ENCODE results near the gene CEMIP.

The CEMIP gene

GRCh38 chr15:80979538-80980200, 200.5 kb downstream of the CEMIP start:
- no peak for DNase-seq (ENCODE audit: low read depth in 2 of 2)

GRCh38 chr15:80982205-80982604, 203.0 kb downstream of the CEMIP start:
- no peak for DNase-seq (ENCODE audit: low read depth in 2 of 2)

DNA sequence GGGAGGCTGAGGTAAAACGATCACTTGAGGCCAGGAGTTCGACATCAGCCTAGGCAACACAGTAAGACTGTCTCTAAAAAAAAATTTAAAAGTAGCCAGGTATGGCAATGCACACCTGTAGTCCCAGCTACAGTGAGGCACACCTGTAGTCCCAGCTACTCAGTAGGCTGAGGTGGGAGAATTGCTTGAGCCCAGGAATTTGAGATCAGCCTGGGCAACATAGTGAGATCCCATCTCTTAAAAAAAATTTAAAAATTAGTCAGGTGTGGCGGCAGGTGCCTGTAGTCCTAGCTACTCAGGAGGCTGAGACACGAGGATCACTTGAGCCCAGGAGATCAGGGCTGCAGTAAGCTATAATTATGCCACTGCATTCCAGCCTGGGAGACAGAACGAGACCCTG, 203.7 kb downstream of the CEMIP start:
- no peak for DNase-seq (ENCODE audit: low read depth in 2 of 2)

DNA sequence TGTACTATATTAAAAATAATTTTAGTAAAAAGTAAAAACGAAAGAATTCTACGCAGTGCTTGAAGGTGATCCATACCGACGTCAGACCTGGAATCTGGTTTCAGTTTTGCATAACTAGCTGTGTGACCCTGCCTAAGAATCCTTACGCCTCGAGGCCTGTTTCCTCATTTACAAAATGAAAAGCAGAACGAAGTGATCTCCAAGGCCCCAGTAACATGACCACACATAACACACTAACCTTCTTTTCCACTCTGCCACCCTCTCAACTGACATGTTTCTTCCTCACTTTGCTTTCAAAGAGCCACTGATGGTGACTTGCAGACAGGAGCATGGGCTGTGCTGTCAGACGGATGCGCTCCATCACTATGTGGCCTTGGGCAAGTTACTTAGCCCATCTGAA, 205.7 kb downstream of the CEMIP start:
- DNase-seq (ENCODE audit: low read depth in 2 of 2), result no peak

- no peak for DNase-seq (ENCODE audit: low read depth in 2 of 2)
These were observed 206.8 kb downstream of the CEMIP start for GRCh38 chr15:80985981-80986380.

GRCh38 chr15:80986487-80986886, 207.3 kb downstream of the CEMIP start:
- no peak for DNase-seq (ENCODE audit: low read depth in 2 of 2)

DNA sequence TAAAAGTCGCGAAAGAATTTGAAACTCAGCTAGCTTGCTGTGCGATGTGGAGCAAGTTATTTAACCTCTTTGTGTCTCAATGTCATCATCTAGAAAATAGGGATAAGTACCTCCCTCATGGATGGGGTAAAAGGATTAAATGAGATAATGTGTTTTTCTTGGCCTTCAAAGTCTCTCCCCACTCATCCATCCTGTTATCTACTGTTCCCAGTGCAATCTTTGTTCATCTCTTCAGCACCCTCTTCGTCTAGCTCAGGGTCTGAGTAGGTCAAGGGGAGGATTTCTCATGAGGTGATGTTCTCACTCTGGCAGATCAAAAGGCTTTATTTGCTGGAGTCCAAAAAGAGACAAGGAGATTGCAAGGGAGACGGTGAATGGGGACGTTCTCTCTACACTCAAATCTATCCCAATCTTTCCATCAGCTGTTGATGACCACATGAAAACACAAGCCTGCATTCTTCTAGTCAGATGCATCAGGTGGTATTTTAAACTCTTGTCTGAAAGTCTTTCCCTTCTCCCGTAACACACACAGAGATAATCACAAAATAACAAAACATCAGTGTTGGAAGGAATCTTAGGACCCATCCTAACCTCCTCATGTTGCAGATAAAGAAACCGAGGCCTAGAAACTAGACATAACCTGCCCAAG, 209.1 kb downstream of the CEMIP start:
- no peak for DNase-seq (ENCODE audit: low read depth in 2 of 2)

- no peak for DNase-seq (ENCODE audit: low read depth in 2 of 2)
These were observed 209.9 kb downstream of the CEMIP start for GRCh38 chr15:80989081-80989517.

DNA sequence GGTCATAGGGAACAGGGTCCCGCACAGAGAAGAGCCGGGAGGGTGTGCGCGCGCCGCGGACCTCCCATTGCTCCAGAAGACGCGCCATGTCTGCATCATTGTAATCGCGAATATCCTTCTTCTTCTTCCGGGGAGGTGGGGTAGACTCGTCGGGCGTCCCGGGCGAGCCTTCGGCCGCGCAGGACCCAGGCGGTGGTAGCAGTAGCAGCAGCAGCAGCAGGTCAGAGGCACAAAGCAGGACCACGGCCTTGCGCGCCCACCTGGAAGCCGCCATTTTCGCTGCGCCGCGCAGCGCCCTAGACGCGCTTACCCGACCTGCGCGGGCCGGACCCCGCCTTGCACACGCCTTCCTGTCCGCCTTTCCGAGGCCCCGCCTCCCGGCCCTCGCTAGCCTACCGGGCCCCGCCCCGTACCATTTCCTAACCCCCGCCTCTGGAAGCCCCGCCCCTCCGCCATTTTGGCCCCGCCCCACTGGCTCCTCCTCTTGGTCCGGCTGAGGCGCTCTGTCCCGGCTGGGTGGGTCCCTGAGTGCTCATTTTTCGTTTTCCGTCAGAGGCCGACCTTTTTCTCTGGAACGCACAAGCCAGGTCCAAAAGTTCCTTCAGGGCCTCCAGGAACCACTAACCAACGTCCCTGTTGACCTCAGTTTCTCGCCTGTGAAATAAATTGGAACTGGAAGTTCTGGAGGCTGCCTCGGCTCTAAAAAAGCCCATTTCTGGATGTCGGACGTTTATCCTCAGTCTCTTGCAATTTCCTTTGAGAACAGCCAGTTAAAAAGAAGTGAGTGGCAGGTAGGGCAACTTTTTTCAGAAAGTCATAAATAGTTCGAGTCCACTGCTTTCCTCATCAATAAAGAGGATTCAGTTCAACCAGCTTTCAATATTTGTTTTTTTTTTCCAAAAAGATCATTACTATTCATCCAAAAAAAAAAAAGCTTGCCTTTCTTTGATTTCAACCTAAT, 210.6 kb downstream of the CEMIP start, which contains the start of gene MESD:
Gene MESD (minus strand): TSS at position 302 of the 961 bp plus-strand sequence. CDS start 28 bp downstream, at position 274.
- peak; percentile 87 to 88 for DNase-seq (ENCODE audit: low read depth in 2 of 2)

DNA sequence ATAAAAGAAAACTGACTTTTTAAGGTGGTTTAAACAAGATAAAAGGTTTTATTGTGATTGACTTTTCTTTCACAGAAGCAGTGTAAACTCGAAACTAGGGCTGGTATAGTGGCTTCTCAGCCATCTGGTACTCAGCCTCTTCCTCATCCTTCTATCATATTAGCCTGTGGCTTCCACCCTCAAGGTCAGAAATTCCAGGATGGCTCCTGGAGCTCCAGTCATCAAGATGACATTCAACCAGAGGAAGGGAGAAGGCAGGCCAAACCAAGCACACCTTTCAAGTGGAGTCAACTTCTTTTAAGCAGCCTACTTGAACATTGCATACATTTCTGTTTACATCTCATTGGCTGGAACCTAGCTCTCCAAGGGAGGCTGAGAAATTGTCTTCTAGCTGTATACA, 211.8 kb downstream of the CEMIP start:
- DNase-seq (ENCODE audit: low read depth in 2 of 2), result no peak

DNA sequence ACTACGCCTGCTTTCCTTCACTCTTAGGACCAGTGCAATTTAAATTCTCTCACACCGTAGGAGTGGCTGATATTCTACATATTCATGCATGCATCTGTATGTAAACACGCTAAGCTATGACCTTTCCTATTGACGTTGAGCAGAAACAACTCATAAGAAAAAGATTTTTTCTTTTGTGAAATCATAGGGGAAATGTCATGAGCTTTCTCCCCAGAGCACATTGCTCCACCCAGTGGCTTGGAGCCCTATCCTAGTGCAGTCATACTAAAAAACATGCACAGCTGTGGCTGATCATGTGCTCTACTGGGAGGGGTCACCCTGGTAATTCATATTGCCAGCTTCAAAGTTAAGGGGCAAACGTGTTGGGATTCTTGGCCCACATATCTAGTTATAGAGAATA, 212.3 kb downstream of the CEMIP start:
- no peak for DNase-seq (ENCODE audit: low read depth in 2 of 2)

DNA sequence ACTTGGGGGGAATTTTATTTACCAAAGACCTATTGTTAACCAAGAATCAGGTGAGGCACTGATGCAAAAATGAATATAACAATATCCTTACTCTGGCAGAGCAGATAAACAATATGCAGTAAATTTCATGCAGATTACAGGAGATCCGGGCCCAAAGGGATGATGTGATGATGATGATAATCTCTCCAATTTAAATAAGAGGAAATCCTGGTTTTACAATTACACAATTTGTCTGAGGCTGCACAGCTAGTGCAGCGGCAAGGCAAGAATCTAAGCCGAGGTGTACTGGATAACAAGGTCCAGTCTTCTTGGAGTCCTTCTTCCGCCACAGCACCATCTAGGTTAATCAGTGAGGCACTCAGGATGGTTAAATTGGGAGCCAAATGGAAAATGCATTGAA, 212.8 kb downstream of the CEMIP start:
- no peak for DNase-seq (ENCODE audit: low read depth in 2 of 2)

- no peak for DNase-seq (ENCODE audit: low read depth in 2 of 2)
These were observed 213.3 kb downstream of the CEMIP start for GRCh38 chr15:80992441-80992840.

GRCh38 chr15:80996247-80996646, 217.1 kb downstream of the CEMIP start:
- no peak for DNase-seq (ENCODE audit: low read depth in 2 of 2)

- no peak for DNase-seq (ENCODE audit: low read depth in 2 of 2)
These were observed 218.5 kb downstream of the CEMIP start for GRCh38 chr15:80997692-80998091.

DNA sequence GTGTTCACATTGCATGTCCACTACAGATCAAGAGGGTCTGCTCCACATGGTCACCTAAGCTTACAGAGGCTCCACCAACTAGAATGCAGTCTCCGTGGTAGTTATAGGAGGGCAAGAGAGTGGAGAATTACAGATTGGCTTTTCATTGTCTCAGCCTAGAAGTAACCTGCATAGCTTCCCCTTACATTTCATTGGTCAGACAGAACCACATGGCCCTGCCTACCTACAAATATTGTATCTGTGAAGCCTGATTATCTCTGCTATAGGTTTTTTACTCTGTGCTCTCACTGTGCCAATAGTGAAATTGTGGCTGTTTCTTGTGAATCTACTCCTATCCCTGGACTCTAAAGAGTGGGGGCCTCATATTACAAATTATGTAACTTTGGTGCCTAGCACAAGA, 219.1 kb downstream of the CEMIP start:
- no peak for DNase-seq (ENCODE audit: low read depth in 2 of 2)

GRCh38 chr15:80999623-81000036, 220.5 kb downstream of the CEMIP start:
- DNase-seq (ENCODE audit: low read depth in 2 of 2), result no peak

GRCh38 chr15:81000144-81000623, 221.0 kb downstream of the CEMIP start:
- no peak for DNase-seq (ENCODE audit: low read depth in 2 of 2)

- peak; percentile 86 for DNase-seq (ENCODE audit: low read depth in 2 of 2)
These were observed 221.5 kb downstream of the CEMIP start, which contains the start of gene TLNRD1 for GRCh38 chr15:81000624-81001151. Gene TLNRD1, plus strand, starts transcription at chr15:81000923. Its CDS starts 1,349 bp downstream, at chr15:81002272.
